Activated CD8-positive, alpha-beta memory T cell treated with anti-CD3 and anti-CD28 coated beads for 4 hours (primary cell): ENCODE measurements around the gene APOL2.
A peak's percentile ranks its signal among the peaks of the same experiment; 100 is the strongest.
"Not testable (repeated sequence)": the region's sequence is repeated elsewhere in the genome, so short reads cannot be mapped to it uniquely, and the experiment has no call there.

Experiments
- DNase-seq, 2 donors: peaks; one replicate each; pipeline ENCODE4 v3.0.0-alpha.2; 2020; ENCODE audit warnings: low read depth in 2 of 2

APOL2 gene

GRCh38 chr22:36262307-36262706 is 23.0 kb upstream of the APOL2 start:
- DNase-seq = not testable (repeated sequence)

DNA sequence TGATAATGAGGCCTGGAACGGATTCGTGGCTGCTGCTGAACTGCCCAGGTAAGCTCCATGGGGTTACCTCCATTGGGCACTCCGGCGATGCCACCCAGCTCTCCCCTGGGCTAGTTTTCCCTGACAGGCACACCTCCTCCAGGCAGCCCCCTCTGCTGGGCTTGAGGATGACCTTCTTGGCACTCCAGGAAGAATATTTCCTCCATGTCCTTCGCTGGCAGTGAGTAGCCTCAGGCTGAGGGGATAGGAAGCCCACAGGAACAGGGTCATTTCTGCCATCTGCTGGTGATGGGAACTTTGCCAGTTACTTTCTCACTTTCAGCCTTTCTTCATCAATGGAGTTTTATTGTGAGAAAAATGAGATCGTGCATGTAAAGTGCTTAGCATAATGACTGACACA is 22.3 kb upstream of the APOL2 start:
- not testable (repeated sequence) for DNase-seq

- no peak for DNase-seq
Observed at GRCh38 chr22:36259615-36260300, 20.4 kb upstream of the APOL2 start.

DNA sequence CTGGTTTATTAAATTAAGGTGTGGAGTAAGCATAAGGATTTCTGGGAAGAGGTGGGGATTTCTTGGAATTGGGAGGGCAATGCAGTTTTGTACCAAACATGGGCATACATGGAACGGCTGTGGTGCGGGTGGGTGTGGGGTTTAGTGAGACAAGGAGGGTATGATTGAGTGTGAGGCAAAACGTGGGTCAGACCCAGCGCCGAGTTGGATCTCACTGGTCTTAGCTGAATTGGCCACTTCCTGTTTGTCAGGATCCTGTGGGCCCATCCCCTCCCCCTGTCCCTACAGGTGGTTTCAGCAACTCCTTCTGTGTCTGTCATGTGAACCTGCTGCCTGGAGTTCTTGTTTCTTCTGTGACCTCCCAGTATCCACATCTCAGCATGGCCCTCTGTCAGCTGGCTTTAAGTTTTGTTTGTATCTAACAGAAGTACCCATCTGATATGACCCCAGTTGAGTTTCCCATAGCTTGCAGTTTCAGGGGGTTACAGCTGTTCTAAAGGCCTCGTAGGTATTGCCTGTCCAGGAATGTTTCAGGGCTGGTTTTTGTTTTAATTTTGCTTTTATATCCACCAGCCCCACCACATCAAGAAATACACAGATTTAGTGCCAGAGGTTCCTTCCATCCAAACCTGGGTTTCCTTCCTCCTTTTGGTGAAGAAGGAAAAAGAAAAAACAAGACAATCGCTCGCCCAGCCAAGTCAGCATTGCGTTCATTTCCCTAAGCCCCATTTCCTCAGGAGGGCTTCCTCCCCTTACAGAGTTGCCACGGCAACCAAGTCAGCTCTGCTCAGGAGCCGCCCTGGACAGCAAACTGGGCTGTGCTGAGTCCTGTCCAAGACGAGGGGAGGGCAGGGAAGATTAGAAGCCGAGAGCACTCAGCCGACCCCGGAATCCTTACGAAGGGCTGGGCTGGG is 19.6 kb upstream of the APOL2 start:
- no peak for DNase-seq

DNA sequence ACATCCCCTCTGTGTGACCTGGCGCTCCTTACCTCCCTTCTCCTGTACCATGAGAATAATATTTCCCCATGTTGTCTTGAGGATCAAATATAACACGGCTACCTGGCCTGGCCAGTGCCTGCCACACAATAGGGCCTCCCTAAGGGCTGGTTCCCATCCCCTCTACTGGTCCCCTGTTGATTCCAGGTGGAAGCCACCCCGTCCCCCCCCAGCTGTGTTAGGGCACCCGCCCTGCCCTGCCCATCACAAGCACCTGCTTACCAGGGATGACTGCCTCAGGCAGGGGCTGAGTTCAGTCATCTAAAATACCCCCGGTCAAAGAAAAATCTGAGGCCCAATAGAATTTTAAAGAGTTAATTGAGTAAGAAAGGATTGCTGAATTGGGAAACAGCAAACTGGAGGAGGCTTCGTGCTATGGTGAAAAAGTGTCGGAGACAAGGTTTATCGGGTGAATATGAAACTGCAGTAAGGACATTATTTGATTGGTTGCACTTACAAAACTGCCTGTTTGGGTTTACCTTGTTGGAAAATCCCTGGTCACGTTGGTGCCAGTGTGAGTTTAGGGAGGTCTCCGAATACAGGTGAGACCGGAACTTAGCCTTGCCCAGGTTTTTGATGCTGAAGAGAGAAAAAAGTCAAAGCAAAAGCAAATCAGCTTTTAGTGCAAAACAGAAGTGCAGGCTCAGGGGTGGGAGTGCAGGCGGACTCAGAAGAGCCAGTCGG is 18.8 kb upstream of the APOL2 start:
- no peak for DNase-seq

GRCh38 chr22:36257308-36257707 is 18.0 kb upstream of the APOL2 start:
- no peak for DNase-seq

- no peak for DNase-seq
Observed at GRCh38 chr22:36256478-36256877, 17.2 kb upstream of the APOL2 start.

GRCh38 chr22:36255572-36255971 is 16.2 kb upstream of the APOL2 start:
- DNase-seq = not testable (repeated sequence)

DNA sequence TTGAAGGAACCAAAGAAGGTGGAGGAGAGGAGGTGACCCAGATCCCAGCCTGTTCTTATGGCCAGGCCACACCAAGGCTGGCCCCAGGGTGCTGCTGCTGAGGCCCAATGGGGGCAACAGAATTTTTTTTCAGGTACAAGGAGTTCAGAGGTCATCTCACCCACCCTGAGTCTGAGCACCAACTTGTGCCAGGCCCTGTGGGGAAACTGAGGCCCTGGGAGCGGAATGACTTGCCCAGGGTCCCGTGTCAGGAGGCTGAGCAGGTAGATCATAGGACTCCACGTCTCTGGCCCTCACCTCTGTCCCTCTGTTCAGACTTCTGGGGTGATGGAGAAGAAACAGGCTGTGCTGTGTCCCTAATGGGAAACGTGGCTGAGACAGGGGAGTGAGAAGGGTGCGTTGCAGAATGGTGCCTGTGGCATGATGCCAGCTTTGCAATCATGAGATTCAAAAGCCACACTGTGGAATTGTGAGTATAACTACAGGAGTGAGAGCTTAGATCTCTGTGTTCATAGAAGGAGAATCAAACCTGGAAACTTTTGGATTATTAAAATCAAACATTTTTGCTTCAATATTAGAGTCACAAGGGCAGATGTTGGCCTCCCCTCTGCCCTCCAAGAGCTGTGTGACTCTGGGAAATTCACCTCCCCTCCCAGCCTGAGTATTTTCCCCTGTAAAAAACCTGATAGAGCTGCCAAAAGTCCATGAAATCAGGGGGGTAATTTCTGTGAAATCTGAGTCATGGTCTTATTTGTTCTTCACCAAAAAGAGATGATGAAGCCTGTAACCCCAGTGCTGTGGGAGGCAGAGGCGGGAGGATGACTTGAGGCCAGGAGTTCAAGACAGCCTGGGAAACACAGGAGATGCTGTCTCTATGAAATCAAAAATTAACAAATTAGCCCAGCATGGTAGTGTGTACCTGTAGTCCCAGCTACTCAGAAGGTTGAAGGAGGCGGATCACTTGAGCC is 14.5 kb upstream of the APOL2 start:
- DNase-seq = peak in 1 of 2 donors; percentile 44

GRCh38 chr22:36252754-36253522 is 13.6 kb upstream of the APOL2 start, which contains the start of gene APOL1:
Gene APOL1 (plus strand): TSS chr22:36253133. CDS start chr22:36254956, 1,823 bp downstream.
- peak; percentile 23 to 51 for DNase-seq

GRCh38 chr22:36251979-36252608 is 12.8 kb upstream of the APOL2 start:
- DNase-seq = not testable (repeated sequence)

GRCh38 chr22:36250292-36250960 is 11.1 kb upstream of the APOL2 start:
- not testable (repeated sequence) for DNase-seq

- DNase-seq = no peak
Observed at GRCh38 chr22:36249160-36249559, 9.8 kb upstream of the APOL2 start.

GRCh38 chr22:36247955-36248354 is 8.6 kb upstream of the APOL2 start:
- DNase-seq = no peak

DNA sequence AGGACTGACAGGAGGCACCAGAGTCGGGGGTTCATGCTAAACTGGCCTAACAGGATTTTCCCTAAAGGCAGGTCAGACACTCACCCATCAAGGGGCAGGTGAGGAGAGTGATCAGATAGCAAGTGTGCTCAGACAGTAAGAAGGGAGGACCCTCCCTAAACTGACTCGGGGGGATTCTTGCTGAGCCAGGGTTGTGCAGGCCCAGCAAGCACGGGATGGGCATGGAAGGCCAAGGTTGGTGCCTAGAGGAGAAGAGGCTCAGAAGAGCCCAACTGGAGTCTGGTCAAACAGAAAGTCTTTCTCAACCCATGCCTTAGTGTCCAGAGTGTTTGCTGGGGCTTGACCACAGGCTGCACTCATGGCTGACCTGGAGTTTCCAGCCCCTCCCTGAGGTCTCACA is 7.4 kb upstream of the APOL2 start:
- no peak for DNase-seq

DNA sequence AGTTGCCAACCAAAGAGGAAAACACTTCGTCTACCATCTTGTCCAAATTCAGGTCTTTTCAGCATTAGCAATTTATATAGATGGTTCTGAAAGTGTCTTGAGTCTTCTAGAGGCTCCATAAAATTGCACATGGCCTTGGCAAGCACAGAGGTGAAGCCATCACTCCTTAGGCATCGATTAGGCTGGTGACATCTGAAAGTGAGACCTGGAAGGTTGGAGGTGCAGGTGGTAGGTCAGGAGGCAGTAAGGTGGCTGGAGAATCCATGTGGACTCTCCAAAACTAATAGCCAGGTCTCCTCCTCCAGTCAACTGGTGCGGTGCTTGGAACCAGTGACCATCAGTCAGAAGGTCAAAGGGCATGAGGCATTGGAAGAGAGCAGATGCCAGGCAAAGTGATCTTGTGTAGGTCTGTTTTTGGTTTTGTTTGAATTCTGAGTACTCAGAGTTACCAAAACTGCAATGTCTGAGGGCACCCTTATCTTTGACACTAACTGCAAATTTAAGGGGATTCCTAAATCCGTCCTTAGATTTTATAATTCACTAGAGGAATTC is 6.6 kb upstream of the APOL2 start:
- no peak for DNase-seq

GRCh38 chr22:36244522-36245391 is 5.4 kb upstream of the APOL2 start:
- no peak for DNase-seq

DNA sequence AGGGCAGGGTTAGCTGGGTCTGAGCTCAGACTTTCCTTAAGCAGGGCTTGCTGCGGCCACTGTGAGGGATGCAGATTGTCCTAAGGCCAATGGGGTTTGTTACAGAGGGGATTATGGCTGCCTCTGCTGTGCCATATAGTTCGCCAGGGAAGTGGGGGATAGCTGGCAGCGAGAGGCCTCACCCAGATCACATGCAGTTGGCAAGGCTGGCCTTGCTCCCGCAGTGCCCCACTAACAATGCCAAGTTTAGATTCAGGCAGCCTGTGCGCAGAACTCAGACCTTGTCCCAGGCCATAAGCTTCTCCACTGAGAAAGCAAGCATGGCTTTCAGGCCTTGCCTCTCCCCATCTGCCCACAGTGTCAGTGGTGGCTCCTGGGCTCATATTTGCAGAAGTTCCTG is 4.7 kb upstream of the APOL2 start:
- DNase-seq = no peak
